ENCODE measurements around the gene STXBP5L.

GRCh38 chr3:121228971-121229370, 321.0 kb downstream of the STXBP5L start:
- TF ChIP-seq POLR2A (IDR thresholded peaks at IDR 0.05; ENCODE audit: low read length), result no peak
- no peak for TF ChIP-seq GATA1 (IDR thresholded peaks at IDR 0.05; ENCODE audit: low read depth, low read length)
